GM18519 (cell line): Measurements from ENCODE around the gene TBC1D32.
"Not testable (repeated sequence)": the region's sequence is repeated elsewhere in the genome, so short reads cannot be mapped to it uniquely, and the experiment has no call there.

Source experiments
- ATAC-seq: cut with Tn5 transposase; IDR thresholded peaks from one replicate; pipeline ENCODE4 v1.9.1; 2021; ENCODE audit warnings: mild to moderate bottlenecking, moderate library complexity; ENCODE audit not compliant: unreplicated experiment, low FRiP score

Gene TBC1D32

GRCh38 chr6:121142093-121142492 is 192.2 kb downstream of the TBC1D32 start:
- ATAC-seq = no peak

- no peak for ATAC-seq
These were observed 198.9 kb downstream of the TBC1D32 start for GRCh38 chr6:121135425-121135824.

- no peak for ATAC-seq
These were observed 199.4 kb downstream of the TBC1D32 start for GRCh38 chr6:121134922-121135321.

- ATAC-seq = no peak
These were observed 209.7 kb downstream of the TBC1D32 start for GRCh38 chr6:121124600-121124999.

GRCh38 chr6:121112356-121112755 is 221.9 kb downstream of the TBC1D32 start:
- ATAC-seq = no peak

GRCh38 chr6:121110733-121111132 is 223.5 kb downstream of the TBC1D32 start:
- no peak for ATAC-seq

GRCh38 chr6:121106962-121107361 is 227.3 kb downstream of the TBC1D32 start:
- ATAC-seq = no peak

- no peak for ATAC-seq
These were observed 228.8 kb downstream of the TBC1D32 start for GRCh38 chr6:121105461-121105860.

GRCh38 chr6:121093928-121094327 is 240.4 kb downstream of the TBC1D32 start:
- no peak for ATAC-seq

GRCh38 chr6:121090492-121090891 is 243.8 kb downstream of the TBC1D32 start:
- no peak for ATAC-seq

GRCh38 chr6:121086876-121087275 is 247.4 kb downstream of the TBC1D32 start:
- no peak for ATAC-seq

GRCh38 chr6:121076119-121076518 is 258.2 kb downstream of the TBC1D32 start:
- no peak for ATAC-seq

GRCh38 chr6:121068749-121069148 is 265.5 kb downstream of the TBC1D32 start:
- not testable (repeated sequence) for ATAC-seq

GRCh38 chr6:121067381-121067780 is 266.9 kb downstream of the TBC1D32 start:
- ATAC-seq = no peak

GRCh38 chr6:121064345-121064744 is 269.9 kb downstream of the TBC1D32 start:
- ATAC-seq = no peak

- peak; percentile 83 for ATAC-seq
These were observed 278.6 kb downstream of the TBC1D32 start for GRCh38 chr6:121055572-121056163.

GRCh38 chr6:121048593-121048992 is 285.7 kb downstream of the TBC1D32 start:
- not testable (repeated sequence) for ATAC-seq

- not testable (repeated sequence) for ATAC-seq
These were observed 289.4 kb downstream of the TBC1D32 start for GRCh38 chr6:121044905-121045304.

GRCh38 chr6:121043706-121044105 is 290.6 kb downstream of the TBC1D32 start:
- not testable (repeated sequence) for ATAC-seq

- ATAC-seq = not testable (repeated sequence)
These were observed 291.1 kb downstream of the TBC1D32 start for GRCh38 chr6:121043211-121043610.

GRCh38 chr6:121042766-121043165 is 291.5 kb downstream of the TBC1D32 start:
- ATAC-seq = no peak

- ATAC-seq = no peak
These were observed 293.4 kb downstream of the TBC1D32 start for GRCh38 chr6:121040831-121041230.

- no peak for ATAC-seq
These were observed 301.2 kb downstream of the TBC1D32 start for GRCh38 chr6:121033091-121033490.
